ENCODE measurements around the gene PRRG4.
"Not testable (repeated sequence)": the region's sequence is repeated elsewhere in the genome, so short reads cannot be mapped to it uniquely, and the experiment has no call there.

- TF ChIP-seq CTCF (IDR thresholded peaks at IDR 0.05); ZFX (IDR thresholded peaks at IDR 0.05; ENCODE audit: borderline replicate concordance): not testable (repeated sequence)
Observed at GRCh38 chr11:32823617-32824016, 6.1 kb upstream of the PRRG4 start.
